HG02943 (cell line): ENCODE measurements around the gene RNF41.
A peak's percentile ranks its signal among the peaks of the same experiment; 100 is the strongest.
"Not testable (repeated sequence)": the region's sequence is repeated elsewhere in the genome, so short reads cannot be mapped to it uniquely, and the experiment has no call there.

Experiments
- ATAC-seq: cut with Tn5 transposase; IDR thresholded peaks from one replicate; pipeline ENCODE4 v1.9.1; 2021; ENCODE audit warnings: mild to moderate bottlenecking, low read depth, moderate library complexity; ENCODE audit not compliant: unreplicated experiment

The RNF41 gene

GRCh38 chr12:56221757-56222530 is at the start of gene RNF41:
TSS of gene RNF41 (minus strand) at chr12:56221922. CDS start at chr12:56214047, 7,875 bp downstream.
- peak; percentile 72 for ATAC-seq

- no peak for ATAC-seq
These were observed 49.3 kb upstream of the RNF41 start for GRCh38 chr12:56271031-56271430.

GRCh38 chr12:56267443-56268071 is 45.8 kb upstream of the RNF41 start:
- ATAC-seq: peak; percentile 17

- ATAC-seq: peak; percentile 79
These were observed 45.1 kb upstream of the RNF41 start, which contains the start of gene COQ10A for GRCh38 chr12:56266693-56267442. TSS of gene COQ10A (plus strand) at chr12:56266942. CDS start at chr12:56267119, 177 bp downstream.

- ATAC-seq: not testable (repeated sequence)
These were observed 44.5 kb upstream of the RNF41 start for GRCh38 chr12:56266068-56266692.

- not testable (repeated sequence) for ATAC-seq
These were observed 41.2 kb upstream of the RNF41 start for GRCh38 chr12:56262955-56263354.

- no peak for ATAC-seq
These were observed 39.9 kb upstream of the RNF41 start for GRCh38 chr12:56261503-56262232.

GRCh38 chr12:56260921-56261320 is 39.2 kb upstream of the RNF41 start:
- ATAC-seq: no peak

- no peak for ATAC-seq
These were observed 38.7 kb upstream of the RNF41 start for GRCh38 chr12:56260380-56260779.

GRCh38 chr12:56258820-56259183 is 37.1 kb upstream of the RNF41 start:
- no peak for ATAC-seq

GRCh38 chr12:56258068-56258819 is 36.5 kb upstream of the RNF41 start, which contains the start of gene ANKRD52:
TSS of gene ANKRD52 (minus strand) at chr12:56258384. CDS start at chr12:56258269, 115 bp downstream.
- peak; percentile 83 for ATAC-seq

- ATAC-seq: no peak
These were observed 35.9 kb upstream of the RNF41 start for GRCh38 chr12:56257491-56258067.

GRCh38 chr12:56257071-56257470 is 35.3 kb upstream of the RNF41 start:
- no peak for ATAC-seq

- ATAC-seq: no peak
These were observed 34.7 kb upstream of the RNF41 start for GRCh38 chr12:56256326-56256960.

- ATAC-seq: no peak
These were observed 33.9 kb upstream of the RNF41 start for GRCh38 chr12:56255671-56256070.

GRCh38 chr12:56253091-56253490 is 31.4 kb upstream of the RNF41 start:
- ATAC-seq: no peak

GRCh38 chr12:56252649-56253048 is 30.9 kb upstream of the RNF41 start:
- no peak for ATAC-seq

GRCh38 chr12:56248711-56249110 is 27.0 kb upstream of the RNF41 start:
- no peak for ATAC-seq
